ENCODE data around the gene ZSCAN20.

GRCh38 chr1:33541966-33542365 is 69.5 kb downstream of the ZSCAN20 start:
- TF ChIP-seq CTCF (IDR thresholded peaks at IDR 0.05) (no peak), POLR2A (IDR thresholded peaks at IDR 0.05) (no peak)
